Fibroblast of lung (primary cell): ENCODE results near the gene PDGFC. TPM values are rescaled to one million over a fixed set of nuclear protein-coding genes. Genes with fewer than 3 reads are reported as not detected.

Source experiments
- DNase-seq, 2 donors: peaks; one replicate each; pipeline versions ENCODE4 v3.0.0 to v3.0.0-alpha.2; 2010; ENCODE audit warnings: low read depth in 2 of 2
- H2AFZ ChIP-seq: 2 replicates; pipeline ENCODE4 v1.5.1; 2012; ENCODE audit warnings: low read length, control low read depth, inconsistent platforms
- H3K27ac ChIP-seq: 2 replicates; pipeline ENCODE4 v1.5.1; 2011; ENCODE audit warnings: low read length, control low read depth; ENCODE audit not compliant: insufficient read depth
- H3K27me3 ChIP-seq: 2 replicates; pipeline ENCODE4 v1.5.1; 2011; ENCODE audit warnings: mild to moderate bottlenecking, low read length; ENCODE audit not compliant: control insufficient read depth, insufficient read depth
- H3K36me3 ChIP-seq: 2 replicates; pipeline ENCODE4 v1.5.1; 2011; ENCODE audit warnings: low read length; ENCODE audit not compliant: control insufficient read depth, insufficient read depth
- H3K4me1 ChIP-seq: 2 replicates; pipeline ENCODE4 v1.5.1; 2011; ENCODE audit warnings: low read length; ENCODE audit not compliant: control insufficient read depth, insufficient read depth; ENCODE audit errors: extremely low read depth
- H3K4me2 ChIP-seq: 2 replicates; pipeline ENCODE4 v1.5.1; 2011; ENCODE audit warnings: low read length, control low read depth; ENCODE audit not compliant: insufficient read depth; ENCODE audit errors: extremely low read depth
- H3K4me3 ChIP-seq, 4 experiments: fragments of 200-600 bp in 1 of 4; sonication (generic) in 1 of 4; replicated peaks in 1 of 4; 2 replicates each; pipeline ENCODE4 v1.5.1; 2011 to 2016; ENCODE audit warnings: low read length in 4 of 4, low read depth in 3 of 4, mild to moderate bottlenecking in 3 of 4, control low read depth in 2 of 4, inconsistent platforms in 1 of 4, mixed read lengths in 1 of 4; ENCODE audit not compliant: insufficient read depth in 1 of 4; ENCODE audit errors: control extremely low read depth in 1 of 4
- H3K79me2 ChIP-seq: 2 replicates; pipeline ENCODE4 v1.5.1; 2012; ENCODE audit warnings: mild to moderate bottlenecking, low read length, inconsistent platforms; ENCODE audit not compliant: control insufficient read depth, insufficient read depth
- H3K9ac ChIP-seq: 2 replicates; pipeline ENCODE4 v1.5.1; 2011; ENCODE audit warnings: mild to moderate bottlenecking, low read length, control low read depth; ENCODE audit not compliant: insufficient read depth
- H3K9me3 ChIP-seq: 2 replicates; pipeline ENCODE4 v1.5.1; 2012; ENCODE audit warnings: low read depth, low read length; ENCODE audit not compliant: control insufficient read depth, insufficient read depth
- H4K20me1 ChIP-seq: 2 replicates; pipeline ENCODE4 v1.5.1; 2011; ENCODE audit warnings: low read length; ENCODE audit not compliant: control insufficient read depth, insufficient read depth; ENCODE audit errors: extremely low read depth
- EZH2 ChIP-seq: IDR thresholded peaks from 2 replicates; pipeline ENCODE4 v1.5.1; 2012; ENCODE audit warnings: low read length, control low read depth, mild to moderate bottlenecking; ENCODE audit errors: missing control alignments
- polyA plus RNA-seq, 2 donors: library from polyadenylated mRNA; depleted of rRNA in 1 of 2; stranded (reverse) in 1 of 2; unstranded in 1 of 2; fragments of >200 nt; gene quantifications; 2 replicates each; pipeline ENCODE4 v1.2.1, GENCODE V29; 2011 to 2012; ENCODE audit warnings: missing spikeins in 1 of 2
- total RNA-seq: library from RNA; depleted of rRNA; stranded (reverse); fragments of >200 nt; gene quantifications from 2 replicates; pipeline ENCODE4 v1.2.1, GENCODE V29; 2014
- TF ChIP-seq, protein P1 (sequence below), 2 donors: IDR thresholded peaks in 1 of 2; conservative IDR thresholded peaks in 1 of 2; 1 replicate in 1 of 2; 2 replicates in 1 of 2; pipeline ENCODE4 v1.5.1; 2011 to 2012; ENCODE audit warnings: low read length in 2 of 2, control low read depth in 1 of 2, inconsistent platforms in 1 of 2, low read depth in 1 of 2, mild to moderate bottlenecking in 1 of 2

Gene PDGFC
- total and polyA plus RNA-seq, 2 donors (not counting 1 experiment from before 2014, with no cell fraction given) = 43.4 to 103 TPM

DNA sequence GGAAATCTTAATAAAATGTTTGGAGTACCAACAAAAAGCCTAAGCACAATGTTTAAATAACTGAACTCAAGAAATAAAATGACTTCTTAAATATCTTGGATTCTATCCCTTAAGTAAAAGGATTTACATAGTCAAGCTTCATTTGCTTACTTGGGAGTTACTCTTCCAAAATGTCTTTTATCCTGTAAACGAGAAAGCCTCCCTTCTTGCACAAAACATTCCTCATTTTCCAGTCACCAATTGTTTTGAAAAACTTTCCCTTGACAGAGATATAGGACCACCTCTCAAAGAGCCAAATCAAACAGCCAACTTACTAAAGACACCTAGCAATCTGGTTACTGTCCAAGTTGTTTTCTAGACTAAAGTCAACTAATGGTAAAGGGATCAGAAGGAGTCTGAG lies 18.6 kb downstream of the PDGFC start:
- Histone ChIP-seq H3K27ac (no peak overlapping the region), H4K20me1 (no peaks in the 10 kb centered on the region), H3K79me2 (peaks cover 94% of the 10 kb centered on the region), H3K9ac (no peak overlapping the region), H3K4me1 (peaks cover 15% of the 10 kb centered on the region), H3K27me3 (no peaks in the 10 kb centered on the region), H3K9me3 (no peaks in the 10 kb centered on the region), H3K4me3 (no peak overlapping the region), H3K36me3 (peaks cover 1% of the 10 kb centered on the region), H3K4me2 (no peak overlapping the region), H2AFZ (no peak overlapping the region)
- no peak for DNase-seq
- TF ChIP-seq EZH2 = no peak
- TF ChIP-seq, protein P1, sequence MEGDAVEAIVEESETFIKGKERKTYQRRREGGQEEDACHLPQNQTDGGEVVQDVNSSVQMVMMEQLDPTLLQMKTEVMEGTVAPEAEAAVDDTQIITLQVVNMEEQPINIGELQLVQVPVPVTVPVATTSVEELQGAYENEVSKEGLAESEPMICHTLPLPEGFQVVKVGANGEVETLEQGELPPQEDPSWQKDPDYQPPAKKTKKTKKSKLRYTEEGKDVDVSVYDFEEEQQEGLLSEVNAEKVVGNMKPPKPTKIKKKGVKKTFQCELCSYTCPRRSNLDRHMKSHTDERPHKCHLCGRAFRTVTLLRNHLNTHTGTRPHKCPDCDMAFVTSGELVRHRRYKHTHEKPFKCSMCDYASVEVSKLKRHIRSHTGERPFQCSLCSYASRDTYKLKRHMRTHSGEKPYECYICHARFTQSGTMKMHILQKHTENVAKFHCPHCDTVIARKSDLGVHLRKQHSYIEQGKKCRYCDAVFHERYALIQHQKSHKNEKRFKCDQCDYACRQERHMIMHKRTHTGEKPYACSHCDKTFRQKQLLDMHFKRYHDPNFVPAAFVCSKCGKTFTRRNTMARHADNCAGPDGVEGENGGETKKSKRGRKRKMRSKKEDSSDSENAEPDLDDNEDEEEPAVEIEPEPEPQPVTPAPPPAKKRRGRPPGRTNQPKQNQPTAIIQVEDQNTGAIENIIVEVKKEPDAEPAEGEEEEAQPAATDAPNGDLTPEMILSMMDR (conservative IDR thresholded peaks at IDR 0.05 in 1 of 2, IDR thresholded peaks at IDR 0.05 in 1 of 2; ENCODE audit: low read depth in 1 of 2, low read length in 2 of 2) = no peak

DNA sequence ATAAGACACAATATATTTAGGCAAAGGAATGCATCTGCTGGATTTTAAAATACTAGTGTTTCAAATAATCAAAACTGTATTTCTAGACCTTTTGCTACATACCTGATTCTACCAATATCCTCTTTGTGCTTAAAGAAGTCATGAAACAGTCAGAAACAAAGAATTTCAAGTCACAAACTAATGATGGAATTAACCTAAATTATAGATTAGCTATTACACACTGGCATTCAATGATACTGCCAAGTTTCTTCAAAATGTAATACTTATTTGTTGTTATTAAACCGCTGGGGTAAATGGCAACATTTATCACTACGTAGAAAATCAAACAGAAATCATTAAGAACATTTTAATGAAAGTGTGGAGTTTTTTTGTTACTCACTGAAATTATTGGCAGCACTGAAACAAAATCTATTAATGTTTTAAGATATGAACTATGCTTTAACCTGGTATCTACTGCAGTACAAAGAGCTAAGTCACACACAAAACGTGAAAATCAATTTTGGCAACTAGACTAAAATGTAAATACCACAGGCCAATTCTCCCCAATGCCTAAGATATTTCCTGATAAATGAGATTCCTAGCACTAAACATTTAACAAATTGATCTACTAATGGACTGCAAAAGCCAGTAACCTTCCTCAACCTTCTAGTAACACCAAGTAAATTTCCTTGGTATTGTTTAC lies 19.4 kb downstream of the PDGFC start:
- H3K27me3 ChIP-seq = no peaks in the 10 kb centered on the region
- H3K9me3 ChIP-seq = no peaks in the 10 kb centered on the region
- H3K79me2 ChIP-seq = peaks cover 94% of the 10 kb centered on the region
- H3K4me2 ChIP-seq = peak overlapping the region; percentile 79
- peak overlapping the region; percentile 23 for H3K27ac ChIP-seq
- TF ChIP-seq, protein P1 (conservative IDR thresholded peaks at IDR 0.05 in 1 of 2, IDR thresholded peaks at IDR 0.05 in 1 of 2; ENCODE audit: low read depth in 1 of 2, low read length in 2 of 2) = no peak
- no peak for TF ChIP-seq EZH2
- H3K36me3 ChIP-seq = peaks cover 1% of the 10 kb centered on the region
- peak in 1 of 2 donors; percentile 52 for DNase-seq
- H4K20me1 ChIP-seq = no peaks in the 10 kb centered on the region
- no peak overlapping the region for H3K9ac ChIP-seq
- no peak overlapping the region for H3K4me3 ChIP-seq
- H3K4me1 ChIP-seq = peaks cover 21% of the 10 kb centered on the region
- no peak overlapping the region for H2AFZ ChIP-seq

DNA sequence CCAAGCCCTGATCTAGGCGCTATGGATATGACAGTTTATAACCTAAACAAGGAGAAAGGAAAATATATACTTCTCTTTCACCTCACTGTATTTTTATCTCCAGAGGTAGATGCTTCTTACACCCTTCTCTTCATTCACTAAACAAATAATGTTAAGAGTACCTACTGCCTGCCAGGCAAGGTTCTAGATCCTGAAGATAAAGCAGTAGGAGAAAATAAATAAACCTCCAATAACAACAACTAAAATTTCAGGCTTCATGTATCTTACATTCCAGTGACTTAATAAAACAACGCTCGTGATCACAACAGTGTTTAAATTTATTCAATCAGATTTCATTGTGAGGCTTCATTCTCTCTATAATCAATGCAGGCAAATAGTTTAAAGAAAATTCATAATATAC lies 20.7 kb downstream of the PDGFC start:
- Histone ChIP-seq H3K4me2 (peak overlapping the region; percentile 79), H3K36me3 (peaks cover 1% of the 10 kb centered on the region), H3K27me3 (no peaks in the 10 kb centered on the region), H3K4me3 (peak overlapping the region in 2 of 4 experiments; percentile 10 to 27), H3K9me3 (no peaks in the 10 kb centered on the region), H3K79me2 (peaks cover 84% of the 10 kb centered on the region), H3K9ac (no peak overlapping the region), H3K4me1 (peaks cover 28% of the 10 kb centered on the region), H4K20me1 (no peaks in the 10 kb centered on the region), H3K27ac (no peak overlapping the region), H2AFZ (no peak overlapping the region)
- no peak for DNase-seq
- TF ChIP-seq EZH2 = no peak
- TF ChIP-seq, protein P1 (conservative IDR thresholded peaks at IDR 0.05 in 1 of 2, IDR thresholded peaks at IDR 0.05 in 1 of 2; ENCODE audit: low read depth in 1 of 2, low read length in 2 of 2) = no peak
